Thymus (tissue), 14 donors: ENCODE results near the gene ATP4B. TPM values are rescaled to one million over a fixed set of nuclear protein-coding genes. Genes with fewer than 3 reads are reported as not detected.
A peak's percentile ranks its signal among the peaks of the same experiment; 100 is the strongest.

Source experiments
- DNase-seq, 9 donors: peaks; one replicate each; pipeline ENCODE4 v3.0.0-alpha.2; 2013; ENCODE audit warnings: low spot score in 9 of 9, low read depth in 6 of 9, missing footprints in 1 of 9
- H3K27ac ChIP-seq, 2 donors: one replicate each; pipeline ENCODE4 v1.5.1; 2013; ENCODE audit warnings: control low read depth in 1 of 2, low read depth in 1 of 2, low read length in 1 of 2, mild to moderate bottlenecking in 1 of 2, moderate library complexity in 1 of 2
- H3K27me3 ChIP-seq, 2 donors: one replicate each; pipeline ENCODE4 v1.5.1; 2013; ENCODE audit warnings: low read length in 1 of 2; ENCODE audit not compliant: control insufficient read depth in 2 of 2, insufficient read depth in 1 of 2
- H3K36me3 ChIP-seq, 2 donors: one replicate each; pipeline ENCODE4 v1.5.1; 2013; ENCODE audit warnings: low read length in 1 of 2, mild to moderate bottlenecking in 1 of 2, moderate library complexity in 1 of 2; ENCODE audit not compliant: control insufficient read depth in 2 of 2, insufficient read depth in 2 of 2
- H3K4me1 ChIP-seq, 2 donors: one replicate each; pipeline ENCODE4 v1.5.1; 2013; ENCODE audit warnings: low read length in 2 of 2; ENCODE audit not compliant: control insufficient read depth in 2 of 2, insufficient read depth in 2 of 2
- H3K4me3 ChIP-seq, 2 donors: one replicate each; pipeline ENCODE4 v1.5.1; 2013; ENCODE audit warnings: low read length in 2 of 2, control low read depth in 1 of 2, mild to moderate bottlenecking in 1 of 2
- H3K9me3 ChIP-seq, 2 donors: one replicate each; pipeline ENCODE4 v1.5.1; 2013; ENCODE audit warnings: low read length in 1 of 2, mild to moderate bottlenecking in 1 of 2; ENCODE audit not compliant: control insufficient read depth in 2 of 2, insufficient read depth in 1 of 2
- WGBS: extraction: QIAGEN DNeasy Blood & Tissue Kit; methylation state at CpG from one replicate; pipeline ENCODE4 v1.1.7; 2013; 5-methylcytosine and 5-hydroxymethylcytosine counted together
- long read RNA-seq, 10 donors: transcript quantifications; one replicate each; lab custom pipeline, GENCODE V29; 2026
- polyA plus RNA-seq: library from polyadenylated mRNA; stranded (reverse); fragments of 200-250 nt; gene quantifications from one replicate; pipeline ENCODE4 v1.2.3, GENCODE V29; 2013
- total RNA-seq: library from RNA; stranded (reverse); fragments of 120-200 nt; gene quantifications from one replicate; pipeline ENCODE4 v1.2.4, GENCODE V29; 2013
- donor health status: healthy.

Gene ATP4B
- total RNA-seq (0.38 TPM), polyA plus RNA-seq (0.34 TPM)
- long read RNA-seq, donor 1, result 0 reads
- long read RNA-seq, donor 2, result 0 reads
- long read RNA-seq, donor 3, result 0 reads
- long read RNA-seq, donor 4, result 0 reads
- long read RNA-seq, donor 5, result 0 reads
- long read RNA-seq, donor 6, result 0 reads
- long read RNA-seq, donor 7, result 0 reads
- long read RNA-seq, donor 8, result 0 reads
- long read RNA-seq, donor 9, result 0 reads
- long read RNA-seq, donor 10, partial matches to known transcripts, result 0 of 1 reads
- long read RNA-seq, donor 10, other reads (novel, unspliced or antisense), result 0 of 1 reads

DNA sequence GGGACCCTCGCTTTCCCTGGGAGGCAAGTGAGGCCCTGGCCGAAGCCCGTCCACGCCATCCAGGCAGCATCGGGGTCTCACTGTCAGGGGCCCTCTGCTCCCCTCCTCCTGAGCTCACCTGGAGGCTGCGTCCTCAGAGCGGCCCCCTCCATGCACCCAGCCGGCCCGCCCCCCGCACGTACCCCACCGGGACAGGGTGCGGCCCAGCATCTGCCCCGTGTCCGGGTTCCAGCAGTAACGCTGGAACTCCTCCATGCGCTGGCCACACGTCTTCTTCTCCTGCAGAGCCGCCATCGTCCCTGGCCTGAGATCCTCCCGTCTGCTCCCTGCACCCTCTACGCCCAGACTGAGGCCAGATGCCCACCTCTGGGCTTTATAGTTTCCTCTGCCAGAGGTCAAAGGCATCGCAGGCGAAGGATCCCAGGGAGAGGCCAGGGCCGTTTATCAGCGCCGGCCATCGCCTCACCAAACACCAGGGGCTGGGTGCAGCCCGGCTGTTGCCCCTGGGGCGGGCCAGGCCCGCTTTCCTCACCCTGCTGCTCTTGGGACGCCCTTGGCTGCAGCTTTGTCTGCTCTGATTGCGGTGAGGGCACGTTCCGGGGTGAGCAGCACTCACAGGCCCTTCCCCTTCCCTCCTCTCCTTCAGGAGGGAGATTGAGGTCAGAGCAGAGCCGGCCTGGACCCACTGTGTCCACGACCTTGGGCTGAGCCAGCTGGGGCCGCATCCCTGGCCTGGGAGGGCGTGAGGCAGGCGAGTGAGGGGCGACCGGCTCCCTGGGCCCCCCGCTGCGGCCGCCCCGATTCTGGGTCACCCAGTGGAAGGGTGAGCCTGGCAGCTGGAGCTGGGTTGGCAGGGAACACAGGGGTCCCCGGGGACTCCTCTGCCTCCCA, at the start of gene ATP4B:
TSS of gene ATP4B (minus strand) at position 348 of the 891 bp plus-strand sequence. CDS start at position 294, 54 bp downstream.
- DNase-seq, result no peak
- H3K27ac ChIP-seq, result no peak within 1 kb of the TSS
- 94% methylated on average over 47 of the region's 47 CpGs for WGBS
- H3K4me1 ChIP-seq, result peaks cover 0 to 4% of the 10 kb centered on the region in 2 donors
- no peaks in the 10 kb centered on the region for H3K36me3 ChIP-seq
- no peak within 1 kb of the TSS for H3K4me3 ChIP-seq
- H3K27me3 ChIP-seq, result peaks cover 0 to 3% of the 10 kb centered on the region in 2 donors
- no peaks in the 10 kb centered on the region for H3K9me3 ChIP-seq

DNA sequence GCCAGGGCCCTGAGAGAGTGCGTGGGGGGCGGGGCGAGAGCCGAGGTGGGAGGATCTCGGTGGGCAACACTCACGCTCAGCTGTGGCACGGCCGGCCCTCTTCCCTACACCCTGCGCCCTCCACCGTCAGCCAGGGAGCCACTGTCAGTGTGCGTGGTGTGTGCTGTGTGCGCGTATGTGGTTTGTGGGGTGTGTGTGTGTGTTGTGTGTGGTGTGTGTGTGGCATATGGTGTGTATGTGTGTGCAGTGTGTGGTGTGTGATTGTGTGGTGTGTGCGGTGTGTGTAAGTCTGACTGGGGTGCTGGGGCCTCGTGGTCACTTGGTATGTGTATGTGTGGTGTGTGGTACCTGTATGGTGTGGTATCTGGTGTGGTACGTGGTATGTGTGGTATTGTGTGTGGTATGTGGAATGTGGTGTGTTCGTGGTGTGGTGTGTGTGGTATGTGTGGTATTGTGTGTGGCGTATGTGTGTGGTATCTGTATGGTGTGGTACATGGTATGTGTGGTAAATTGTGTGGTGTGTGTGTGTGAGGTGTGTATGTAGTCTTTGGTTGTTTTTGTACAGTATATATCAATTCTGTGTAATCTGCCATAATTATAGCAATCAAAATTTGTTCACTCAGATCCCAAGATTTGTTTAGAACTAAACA, 14.1 kb upstream of the ATP4B start:
- Histone ChIP-seq H3K36me3 (no peaks in the 10 kb centered on the region), H3K4me1 (peaks cover 4 to 13% of the 10 kb centered on the region in 2 donors), H3K27ac (no peak overlapping the region), H3K27me3 (peaks cover 0 to 2% of the 10 kb centered on the region in 2 donors), H3K9me3 (peaks cover 0 to 3% of the 10 kb centered on the region in 2 donors), H3K4me3 (no peak overlapping the region)
- WGBS, result 88% methylated on average over 18 of the region's 18 CpGs
- DNase-seq, result no peak

DNA sequence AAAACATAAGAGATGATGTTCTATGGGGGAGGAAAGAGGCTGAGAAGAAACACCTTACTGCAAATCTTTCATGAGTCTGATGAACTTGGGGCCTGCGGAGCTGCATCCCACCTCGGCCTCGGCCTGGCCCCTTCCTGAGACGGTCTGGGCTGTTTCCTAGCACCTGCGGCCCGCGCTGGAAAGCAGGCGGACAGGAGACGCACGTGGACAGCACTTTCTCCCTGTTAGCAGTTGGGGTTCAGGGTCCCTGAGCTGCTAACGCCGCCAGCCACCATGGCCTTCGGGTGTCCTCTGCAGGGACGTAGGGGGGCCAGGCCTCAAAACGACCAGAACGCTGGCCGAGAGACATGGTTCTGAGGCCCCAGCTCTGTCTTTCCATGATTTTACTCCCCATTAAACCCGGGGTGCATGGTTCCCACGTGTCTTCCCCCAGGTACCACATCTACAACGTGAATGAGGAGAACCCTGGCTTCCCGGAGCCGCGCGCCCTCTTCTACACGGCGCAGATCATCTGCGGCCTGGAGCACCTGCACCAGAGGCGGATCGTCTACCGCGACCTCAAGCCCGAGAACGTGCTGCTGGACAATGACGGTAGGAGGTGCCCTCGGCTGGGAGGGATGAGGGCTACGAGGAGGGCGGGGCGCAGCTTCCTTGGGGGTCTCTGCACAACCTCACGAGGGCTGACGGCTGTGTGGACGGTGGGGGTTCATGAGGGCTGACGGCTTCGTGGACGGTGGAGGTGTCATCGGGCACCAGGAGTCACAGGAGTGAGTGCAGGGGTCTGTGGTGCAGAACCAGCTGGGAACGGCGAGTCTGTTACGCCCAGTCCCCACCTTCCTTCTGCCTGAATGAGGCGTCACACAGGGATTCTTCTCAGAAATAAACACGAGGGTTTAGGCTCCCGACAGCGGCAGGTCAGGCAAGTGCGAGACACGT, 13.3 kb upstream of the ATP4B start:
- Histone ChIP-seq H3K27me3 (peaks cover 0 to 2% of the 10 kb centered on the region in 2 donors), H3K4me3 (no peak overlapping the region), H3K9me3 (peaks cover under 1 to 5% of the 10 kb centered on the region in 2 donors), H3K27ac (no peak overlapping the region), H3K4me1 (peaks cover 4 to 13% of the 10 kb centered on the region in 2 donors), H3K36me3 (no peaks in the 10 kb centered on the region)
- 96% methylated on average over 54 of the region's 54 CpGs for WGBS
- DNase-seq, result no peak

DNA sequence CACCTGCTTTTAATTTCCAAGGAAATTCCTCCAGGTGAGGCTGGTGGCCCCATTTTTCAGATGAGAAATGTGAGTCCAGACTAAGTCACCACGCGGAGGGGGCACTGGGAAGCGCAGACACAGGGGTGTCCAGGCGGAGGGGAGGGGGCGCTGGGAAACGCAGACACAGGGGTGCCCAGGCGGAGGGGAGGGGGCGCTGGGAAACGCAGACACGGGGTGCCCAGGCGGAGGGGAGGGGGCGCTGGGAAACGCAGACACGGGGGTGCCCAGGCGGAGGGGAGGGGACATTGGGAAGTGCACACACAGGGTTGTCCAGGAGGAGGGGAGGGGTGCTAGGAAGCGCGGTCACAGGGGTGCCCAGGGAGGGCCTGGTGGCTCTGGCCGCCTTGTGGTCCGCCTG, 12.5 kb upstream of the ATP4B start:
- Histone ChIP-seq H3K4me3 (no peak overlapping the region), H3K27ac (no peak overlapping the region), H3K4me1 (peaks cover 4 to 13% of the 10 kb centered on the region in 2 donors), H3K9me3 (peaks cover 2 to 13% of the 10 kb centered on the region in 2 donors), H3K36me3 (no peaks in the 10 kb centered on the region), H3K27me3 (peaks cover 0 to 2% of the 10 kb centered on the region in 2 donors)
- 96% methylated on average over 19 of the region's 19 CpGs for WGBS
- DNase-seq, result no peak

DNA sequence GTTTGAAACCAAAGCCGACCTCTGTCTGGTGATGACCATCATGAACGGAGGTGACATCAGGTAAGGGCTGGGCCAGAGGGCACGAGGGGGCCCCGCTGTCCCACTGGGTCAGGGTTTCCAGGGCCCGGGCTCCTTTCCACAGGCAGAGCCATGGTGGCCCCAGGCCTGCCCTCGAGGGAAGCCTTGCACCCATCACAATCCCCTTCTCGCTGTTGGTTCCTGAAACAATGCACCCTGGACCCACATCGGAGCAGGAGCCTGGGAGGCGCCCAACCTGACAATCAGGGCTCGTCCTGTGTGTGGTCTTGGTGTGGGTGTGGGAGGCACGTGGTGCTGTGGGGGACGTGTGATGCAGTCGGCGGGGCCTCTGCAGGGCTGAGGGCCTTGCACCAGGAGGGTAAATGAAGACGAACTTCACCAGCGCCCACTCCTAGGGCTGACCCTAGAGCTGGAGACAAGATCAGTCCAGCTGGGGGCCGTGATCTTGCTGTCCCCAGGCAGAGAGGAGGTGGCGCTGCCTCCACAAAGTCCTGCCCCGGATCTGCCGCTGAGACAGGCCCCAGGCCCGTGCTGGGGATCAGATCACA, 11.8 kb upstream of the ATP4B start:
- no peak overlapping the region for H3K4me3 ChIP-seq
- H3K9me3 ChIP-seq, result peaks cover 5 to 19% of the 10 kb centered on the region in 2 donors
- H3K4me1 ChIP-seq, result peaks cover 4 to 13% of the 10 kb centered on the region in 2 donors
- 91% methylated on average over 21 of the region's 21 CpGs for WGBS
- DNase-seq, result no peak
- H3K27ac ChIP-seq, result no peak overlapping the region
- H3K27me3 ChIP-seq, result peaks cover 0 to 5% of the 10 kb centered on the region in 2 donors
- H3K36me3 ChIP-seq, result no peaks in the 10 kb centered on the region

DNA sequence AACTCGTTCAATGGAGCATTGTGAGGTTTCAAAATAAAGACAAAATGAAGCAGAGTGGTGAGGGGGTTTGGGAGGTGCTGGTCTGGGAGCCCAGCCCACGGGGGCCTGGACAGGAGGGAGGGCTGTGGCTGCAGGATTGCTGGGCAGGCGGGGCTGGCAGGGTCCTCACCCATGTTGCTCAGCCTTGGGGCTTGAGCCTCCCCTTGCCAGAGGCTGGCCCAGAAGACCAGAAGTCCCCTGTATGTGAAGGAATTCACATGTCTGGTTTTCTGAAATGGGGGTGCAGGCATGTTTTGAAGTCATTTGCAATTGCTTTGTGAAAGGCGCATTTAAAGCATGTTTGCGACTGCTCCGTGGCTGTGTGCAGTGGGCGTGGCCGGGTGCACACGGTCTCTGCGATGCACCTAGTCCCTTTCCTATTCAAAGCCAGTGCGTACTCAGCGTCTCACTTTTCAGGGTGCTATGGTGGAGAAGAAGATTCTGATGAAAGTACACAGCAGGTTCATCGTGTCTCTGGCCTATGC, 11.3 kb upstream of the ATP4B start:
- Histone ChIP-seq H3K36me3 (no peaks in the 10 kb centered on the region), H3K4me1 (peaks cover 4 to 13% of the 10 kb centered on the region in 2 donors), H3K4me3 (no peak overlapping the region), H3K27me3 (peaks cover 0 to 5% of the 10 kb centered on the region in 2 donors), H3K27ac (no peak overlapping the region), H3K9me3 (peaks cover 5 to 19% of the 10 kb centered on the region in 2 donors)
- WGBS, result 87% methylated on average over 13 of the region's 13 CpGs
- DNase-seq, result no peak

DNA sequence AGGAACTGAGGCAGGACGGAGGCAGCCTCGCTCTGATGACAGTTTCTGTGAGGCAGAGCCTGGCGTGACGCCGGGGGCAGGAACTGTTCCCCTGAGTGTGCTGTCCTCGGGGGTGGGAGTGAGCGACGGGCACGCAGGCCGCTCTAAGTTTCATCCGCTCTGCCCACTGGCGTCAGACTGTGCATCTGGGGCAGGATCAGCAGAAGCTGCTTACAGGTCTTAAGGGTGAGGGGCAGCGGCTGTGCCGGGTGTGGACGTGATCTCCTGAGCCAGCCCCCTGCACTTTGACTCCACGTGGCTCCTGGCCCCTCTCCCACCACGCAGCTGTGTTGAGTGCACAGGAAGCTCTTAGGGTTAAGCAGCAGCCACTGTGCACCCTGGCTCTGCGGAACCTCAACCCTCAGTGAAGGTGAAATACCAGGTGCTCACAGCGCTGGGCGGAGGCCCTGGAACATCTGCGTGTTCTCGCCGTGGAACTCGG, 10.5 kb upstream of the ATP4B start:
- H3K4me1 ChIP-seq, result peaks cover 4 to 13% of the 10 kb centered on the region in 2 donors
- H3K27me3 ChIP-seq, result peaks cover 0 to 11% of the 10 kb centered on the region in 2 donors
- no peak overlapping the region for H3K27ac ChIP-seq
- H3K36me3 ChIP-seq, result no peaks in the 10 kb centered on the region
- DNase-seq, result peak; percentile 9 to 79 (median 47)
- H3K4me3 ChIP-seq, result no peak overlapping the region
- WGBS, result 68% methylated on average over 24 of the region's 24 CpGs
- peaks cover 5 to 19% of the 10 kb centered on the region in 2 donors for H3K9me3 ChIP-seq
